GM21529 (cell line): ENCODE data around the gene PTPRF.
"Not testable (repeated sequence)": the region's sequence is repeated elsewhere in the genome, so short reads cannot be mapped to it uniquely, and the experiment has no call there.

ENCODE experiments used
- ATAC-seq: cut with Tn5 transposase; IDR thresholded peaks from one replicate; pipeline ENCODE4 v1.9.1; 2021; ENCODE audit not compliant: unreplicated experiment

The PTPRF gene

DNA sequence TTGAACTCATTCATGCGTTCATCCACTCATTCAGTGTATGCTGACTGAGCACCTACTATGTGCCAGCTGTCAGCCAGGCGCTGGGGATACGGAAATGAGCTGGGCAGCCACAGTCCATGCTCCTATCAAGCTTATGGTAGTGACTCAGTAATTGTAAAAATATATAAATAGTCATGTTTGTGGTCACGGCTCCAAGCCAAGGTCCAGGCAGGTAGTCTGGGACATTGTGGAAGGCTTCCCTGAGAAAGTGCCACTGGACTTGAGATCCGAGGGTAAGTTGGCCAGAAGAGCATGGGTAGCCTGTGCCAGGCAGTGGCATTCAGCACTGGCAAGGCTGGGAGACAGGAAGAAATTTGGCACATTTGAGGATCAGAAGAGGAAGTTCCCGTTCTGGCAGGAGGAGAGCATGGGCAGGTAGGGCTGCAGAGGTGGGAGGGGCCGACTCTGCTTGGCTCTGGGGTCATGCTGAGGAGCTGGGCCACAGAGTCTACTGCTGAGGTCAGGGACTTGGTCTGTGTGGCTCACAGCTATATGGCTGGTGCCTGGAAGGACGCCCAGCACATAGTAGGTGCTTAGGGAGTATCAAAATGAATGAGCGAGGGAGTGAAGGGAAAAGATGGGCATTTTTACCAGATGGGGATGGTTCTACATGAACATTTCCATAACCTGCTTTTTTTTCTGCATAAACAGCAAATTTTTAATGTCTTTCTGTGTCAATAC is 6.9 kb downstream of the PTPRF start:
- no peak for ATAC-seq

DNA sequence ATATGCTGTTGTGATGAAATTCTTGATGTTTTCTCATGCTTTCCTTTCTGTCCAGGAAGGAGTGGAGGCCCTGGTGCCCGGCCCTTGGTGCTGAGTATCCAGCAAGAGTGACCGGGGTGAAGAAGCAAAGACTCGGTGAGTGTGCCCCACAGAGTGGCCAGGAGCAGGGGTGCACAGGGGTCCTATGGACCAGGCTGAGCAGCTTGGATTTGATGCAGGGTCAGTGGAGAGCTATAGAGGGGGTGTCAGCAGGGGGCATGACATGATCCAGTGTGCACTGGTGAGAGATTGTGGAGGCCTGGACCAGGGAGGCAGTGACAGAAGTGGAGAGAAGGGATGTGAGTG is 7.4 kb downstream of the PTPRF start:
- no peak for ATAC-seq

DNA sequence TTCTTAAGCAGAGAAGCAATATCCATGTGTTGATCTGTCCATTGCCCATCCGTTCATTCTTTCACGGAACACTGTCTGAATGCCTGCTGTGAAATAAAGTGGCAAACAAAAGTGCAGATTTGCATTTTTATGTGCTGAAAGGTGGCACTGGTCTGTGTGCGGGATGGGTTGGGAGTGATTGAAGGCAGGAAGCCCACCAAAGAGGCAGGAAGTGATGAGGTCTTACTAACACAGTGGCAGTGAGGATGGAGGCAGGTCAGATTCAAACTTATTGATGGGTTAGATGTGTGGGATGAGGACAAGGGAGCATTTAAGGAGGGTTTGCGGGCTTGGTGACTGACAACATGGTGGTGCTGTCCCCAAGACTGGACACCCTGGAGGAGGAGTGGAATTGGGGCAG is 8.3 kb downstream of the PTPRF start:
- ATAC-seq = no peak

DNA sequence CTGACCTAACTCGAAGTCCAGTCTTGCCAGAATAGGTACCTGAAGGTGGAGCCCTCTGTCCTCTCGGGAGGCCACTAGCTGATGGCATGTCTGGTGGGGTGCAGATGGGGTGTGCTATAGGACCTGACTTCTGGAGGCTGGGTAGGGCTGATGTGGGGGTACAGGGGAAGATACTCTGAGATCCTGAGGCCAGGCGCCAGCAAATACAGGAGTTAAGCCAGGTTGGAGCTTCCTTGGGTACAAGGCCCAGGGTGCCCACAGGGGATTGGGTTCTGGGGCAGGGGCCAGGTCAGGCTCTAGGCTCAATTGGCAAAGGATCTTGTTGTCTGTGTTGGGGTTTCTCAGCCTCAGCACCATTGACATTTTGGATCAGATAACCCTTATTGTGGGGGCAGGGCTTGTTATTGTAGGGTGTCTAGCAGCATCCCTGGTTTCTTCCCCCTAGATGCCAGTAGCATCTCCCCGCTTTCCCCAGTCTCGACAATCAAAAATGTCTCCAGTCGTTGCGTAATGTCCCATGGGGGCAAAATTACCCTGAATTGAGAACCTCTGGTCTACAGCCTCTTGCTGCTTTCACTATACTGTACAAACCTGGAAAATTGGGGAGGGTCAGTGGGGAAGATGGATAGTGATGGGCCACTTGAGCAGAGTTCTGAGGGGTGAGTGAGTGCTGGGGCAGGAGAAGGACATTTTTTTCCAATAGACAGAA is 9.2 kb downstream of the PTPRF start:
- ATAC-seq = no peak

DNA sequence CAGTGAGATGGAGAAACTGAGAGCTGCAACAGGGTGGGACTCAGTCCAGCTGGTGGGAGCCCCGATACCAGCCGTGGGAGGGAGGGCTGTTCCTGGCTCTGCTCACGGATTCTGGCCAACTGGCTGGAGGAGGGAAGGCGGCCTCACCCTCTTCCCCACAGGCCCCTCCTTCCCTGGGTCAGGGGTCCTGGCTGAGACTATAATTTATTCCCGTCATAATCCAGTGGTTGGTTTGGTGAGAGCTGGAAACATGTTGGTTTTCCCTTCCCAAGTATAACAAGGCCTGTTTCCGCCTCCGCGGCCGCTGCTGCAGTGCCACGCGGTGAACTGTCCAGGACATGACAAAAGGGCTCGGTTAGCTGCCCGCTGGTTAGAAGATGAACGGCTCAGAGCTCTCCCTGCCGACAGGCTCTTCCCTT is 10.0 kb downstream of the PTPRF start:
- ATAC-seq = no peak

DNA sequence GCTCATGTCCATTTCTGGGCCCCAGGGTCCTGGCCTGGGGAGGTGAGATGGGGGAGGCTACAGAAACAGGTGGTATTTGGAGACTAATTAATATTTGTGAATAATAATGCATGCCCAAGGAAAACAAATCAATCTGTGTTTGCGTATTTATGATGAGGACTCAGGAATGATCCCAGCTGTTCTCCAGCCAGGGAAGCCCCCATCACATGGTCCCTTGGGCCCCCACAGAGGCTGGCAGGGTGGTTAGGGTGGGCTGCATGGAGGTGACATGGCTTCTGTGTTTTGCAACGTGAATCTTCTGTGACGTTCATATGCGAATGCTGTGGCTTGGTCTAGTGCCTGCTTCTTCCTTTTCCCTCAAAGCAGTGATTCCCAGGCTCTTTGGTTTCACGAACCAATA is 10.5 kb downstream of the PTPRF start:
- ATAC-seq = no peak

DNA sequence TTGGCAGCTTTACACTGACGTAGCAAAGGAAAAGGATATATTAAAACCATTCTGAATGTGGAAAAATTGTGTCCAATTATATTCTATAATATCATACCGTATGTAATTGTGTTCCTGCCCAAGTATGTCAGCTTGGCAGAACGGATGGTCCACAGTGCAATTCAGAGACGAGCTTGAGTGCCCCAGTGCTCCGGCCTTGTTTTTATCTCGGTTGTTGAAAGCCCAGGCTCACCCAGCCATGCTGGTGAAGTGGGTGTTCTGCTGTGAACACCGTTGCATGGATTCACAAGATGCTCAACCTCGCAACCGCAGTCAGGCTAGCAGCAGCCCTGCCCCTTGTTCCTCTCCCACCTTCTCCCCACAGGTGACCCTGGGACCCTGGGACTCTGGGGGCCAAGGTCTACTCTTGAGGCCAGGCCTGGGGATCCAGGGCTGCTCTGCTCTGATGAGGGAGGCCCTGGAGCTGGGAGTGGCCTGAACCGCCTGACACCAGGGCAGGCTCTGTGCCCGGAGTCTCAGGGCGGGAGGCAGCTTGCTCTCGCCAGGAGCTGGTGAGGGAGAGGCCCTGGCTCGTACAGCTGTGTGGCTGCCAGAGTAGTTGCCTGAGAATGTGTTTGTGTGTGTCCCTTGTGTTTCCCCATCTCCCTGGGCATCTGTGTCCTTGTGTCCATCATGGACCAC is 11.2 kb downstream of the PTPRF start:
- no peak for ATAC-seq

DNA sequence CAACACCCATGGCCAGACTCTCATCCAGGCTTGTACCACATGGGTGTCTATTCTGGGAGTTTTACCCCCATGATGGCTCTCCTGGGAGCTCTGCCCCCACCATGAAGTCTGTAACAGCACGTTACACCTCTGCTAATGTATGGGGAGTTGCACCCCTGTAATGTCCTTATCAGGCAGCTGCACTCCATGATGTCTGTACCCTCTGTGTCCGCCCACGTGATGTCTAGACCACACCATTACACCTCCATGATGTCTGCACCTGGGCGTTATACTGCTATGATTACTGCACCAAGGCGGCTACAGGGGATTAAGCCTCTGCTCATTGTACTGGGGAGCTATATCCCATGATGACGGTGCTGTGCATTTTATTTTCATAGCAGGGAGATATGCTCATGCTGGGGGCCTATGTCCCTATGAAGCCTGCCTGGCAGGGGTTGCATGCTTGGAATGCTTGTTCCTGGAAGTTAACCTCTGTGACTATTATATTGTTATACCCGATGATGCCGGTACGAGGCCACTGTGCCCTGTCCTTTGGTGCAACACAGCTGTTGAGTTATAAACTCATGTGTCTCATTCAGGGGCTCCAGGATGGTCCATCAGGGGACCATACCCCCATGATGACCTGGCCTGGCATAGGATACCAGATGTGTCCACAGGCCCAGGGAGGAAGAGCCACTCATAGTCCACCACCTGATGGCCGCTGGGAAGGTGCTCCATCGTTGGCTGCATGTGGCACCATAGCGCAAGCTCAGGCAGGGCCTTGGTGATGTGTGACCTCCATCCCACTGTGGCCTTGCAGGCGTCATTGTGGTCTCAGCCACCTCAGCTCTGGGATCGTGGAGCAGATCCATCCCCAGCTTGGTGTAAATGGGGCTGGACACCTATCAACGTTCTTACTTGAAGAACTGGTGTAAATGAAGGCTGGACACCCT is 12.1 kb downstream of the PTPRF start:
- no peak for ATAC-seq

DNA sequence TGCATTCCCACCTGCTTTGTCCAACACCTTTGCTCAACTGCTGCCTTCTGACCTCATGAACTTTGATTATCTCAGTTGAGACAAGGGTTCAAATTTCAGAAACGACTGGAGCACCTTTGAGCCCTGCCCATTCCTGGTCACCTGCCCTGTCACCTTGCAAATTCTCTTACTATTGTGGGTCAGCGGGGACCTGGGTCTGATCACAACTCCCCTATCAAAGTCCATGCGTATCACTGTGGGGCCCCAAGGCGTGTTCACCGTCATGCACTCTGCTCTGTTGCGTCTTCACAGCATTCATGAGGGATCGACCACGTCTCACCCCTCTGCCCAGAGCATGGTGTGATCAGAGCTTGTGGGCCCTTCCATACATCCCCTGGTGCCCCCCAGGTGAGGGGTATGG is 12.9 kb downstream of the PTPRF start:
- ATAC-seq = no peak

DNA sequence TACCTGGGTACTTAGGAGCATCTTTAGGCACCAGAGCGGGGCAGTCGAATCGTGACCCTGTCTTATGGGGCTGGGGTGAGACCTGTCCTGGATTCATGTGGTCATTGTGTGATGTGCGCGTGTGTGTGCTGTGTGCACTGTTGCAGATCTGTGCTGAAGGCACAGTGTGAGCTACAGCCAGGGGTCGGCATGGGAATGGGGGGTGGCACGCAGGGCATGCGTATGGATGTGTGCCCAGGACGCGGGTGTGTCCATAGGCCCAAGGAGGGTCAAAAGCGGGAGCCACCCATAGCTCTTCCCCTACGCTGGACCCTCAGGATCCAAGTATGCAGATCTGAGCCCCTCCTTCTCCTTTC is 14.6 kb downstream of the PTPRF start:
- no peak for ATAC-seq

DNA sequence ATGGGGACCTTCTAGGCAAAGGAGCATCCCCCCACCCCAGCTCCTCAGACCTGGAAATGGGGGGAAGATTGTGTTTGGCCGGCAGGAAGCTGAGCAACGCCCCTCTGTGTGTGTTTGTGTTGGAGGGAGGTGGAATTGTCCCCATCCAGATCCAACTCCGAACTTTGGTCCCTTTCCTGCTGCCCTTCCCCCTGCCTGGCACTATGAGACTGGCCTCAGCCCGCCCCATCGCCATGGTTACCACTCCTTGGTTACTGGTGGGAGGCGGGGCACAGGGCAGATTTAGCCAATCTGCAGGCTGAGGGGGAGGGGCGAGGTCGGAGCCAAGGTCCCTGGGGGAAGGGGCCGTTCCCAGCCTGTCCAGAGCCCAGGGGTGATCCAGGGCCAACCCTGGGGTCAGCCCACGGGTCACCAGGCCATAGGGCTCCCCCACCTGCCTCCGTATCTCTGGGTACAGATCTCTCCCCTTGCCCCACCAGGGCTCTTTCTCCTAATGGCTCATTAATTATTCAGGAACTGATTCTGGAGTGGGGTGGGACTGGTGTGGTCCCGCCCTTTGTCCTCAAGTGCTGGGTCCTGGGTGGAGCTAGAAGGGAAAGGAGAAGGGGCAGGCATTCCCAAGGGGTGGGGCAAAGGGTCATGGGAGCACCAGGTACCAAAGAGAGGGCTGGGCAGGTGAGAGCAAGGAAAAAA is 15.2 kb downstream of the PTPRF start:
- ATAC-seq = no peak

DNA sequence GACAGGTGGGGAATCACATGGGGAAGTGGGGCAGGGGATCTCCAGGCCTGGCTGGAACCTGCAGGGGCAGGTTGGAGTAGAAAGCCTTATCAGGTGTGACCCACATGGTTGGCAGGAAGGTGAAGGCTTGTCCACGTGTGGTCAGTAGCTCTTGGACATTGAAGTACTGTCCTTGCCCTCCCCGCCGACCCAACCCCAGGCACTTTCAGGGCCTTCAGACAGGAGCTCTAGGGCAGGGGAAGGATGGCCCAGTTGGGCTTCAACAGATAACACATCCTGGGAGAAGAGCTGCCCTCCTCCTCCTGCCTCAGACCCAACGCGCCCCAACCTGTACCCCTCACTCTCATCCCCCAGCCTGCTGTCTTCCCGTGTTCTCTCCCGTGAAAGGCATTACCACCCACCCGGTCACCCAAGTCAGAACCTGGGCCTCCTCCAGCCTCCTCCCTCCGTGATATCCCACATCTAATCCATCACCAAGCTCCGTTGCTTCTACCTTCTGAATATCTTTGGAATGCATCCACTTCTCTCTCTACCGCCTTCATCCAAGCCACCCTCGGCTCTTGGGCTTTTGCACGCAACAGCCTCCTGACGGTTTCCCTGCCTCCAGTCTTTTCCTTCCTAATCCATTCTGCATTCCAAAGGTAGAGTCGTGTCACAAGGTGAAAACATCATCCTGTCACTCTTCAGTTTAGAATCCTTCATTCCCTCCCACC is 15.9 kb downstream of the PTPRF start:
- ATAC-seq = no peak

DNA sequence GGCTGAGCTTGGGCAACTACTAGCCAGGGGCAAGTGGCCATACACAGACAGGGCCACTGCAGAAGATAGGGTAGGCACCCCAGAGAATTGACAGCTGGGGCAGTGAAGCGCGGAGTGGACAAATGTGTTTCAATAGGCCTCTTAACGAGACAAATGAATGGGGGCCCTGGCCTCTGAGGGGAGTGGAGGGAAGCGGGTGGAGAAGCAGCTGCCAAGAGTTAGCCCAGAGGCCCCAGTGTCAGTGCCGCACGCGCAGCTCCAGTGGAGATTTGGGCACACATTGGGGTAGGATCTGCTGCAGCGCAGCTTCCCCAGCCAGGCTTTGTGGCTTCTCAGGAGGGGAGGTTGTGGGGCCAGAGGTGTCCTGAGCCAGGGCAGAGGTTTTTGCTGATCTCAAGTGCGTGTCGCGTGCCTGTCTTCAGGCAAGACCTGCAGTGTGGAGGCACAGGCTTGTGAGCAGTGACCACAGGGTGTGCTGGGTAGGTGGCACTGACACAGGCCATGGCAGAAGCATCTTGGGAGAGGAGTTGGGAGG is 16.9 kb downstream of the PTPRF start:
- ATAC-seq = no peak

DNA sequence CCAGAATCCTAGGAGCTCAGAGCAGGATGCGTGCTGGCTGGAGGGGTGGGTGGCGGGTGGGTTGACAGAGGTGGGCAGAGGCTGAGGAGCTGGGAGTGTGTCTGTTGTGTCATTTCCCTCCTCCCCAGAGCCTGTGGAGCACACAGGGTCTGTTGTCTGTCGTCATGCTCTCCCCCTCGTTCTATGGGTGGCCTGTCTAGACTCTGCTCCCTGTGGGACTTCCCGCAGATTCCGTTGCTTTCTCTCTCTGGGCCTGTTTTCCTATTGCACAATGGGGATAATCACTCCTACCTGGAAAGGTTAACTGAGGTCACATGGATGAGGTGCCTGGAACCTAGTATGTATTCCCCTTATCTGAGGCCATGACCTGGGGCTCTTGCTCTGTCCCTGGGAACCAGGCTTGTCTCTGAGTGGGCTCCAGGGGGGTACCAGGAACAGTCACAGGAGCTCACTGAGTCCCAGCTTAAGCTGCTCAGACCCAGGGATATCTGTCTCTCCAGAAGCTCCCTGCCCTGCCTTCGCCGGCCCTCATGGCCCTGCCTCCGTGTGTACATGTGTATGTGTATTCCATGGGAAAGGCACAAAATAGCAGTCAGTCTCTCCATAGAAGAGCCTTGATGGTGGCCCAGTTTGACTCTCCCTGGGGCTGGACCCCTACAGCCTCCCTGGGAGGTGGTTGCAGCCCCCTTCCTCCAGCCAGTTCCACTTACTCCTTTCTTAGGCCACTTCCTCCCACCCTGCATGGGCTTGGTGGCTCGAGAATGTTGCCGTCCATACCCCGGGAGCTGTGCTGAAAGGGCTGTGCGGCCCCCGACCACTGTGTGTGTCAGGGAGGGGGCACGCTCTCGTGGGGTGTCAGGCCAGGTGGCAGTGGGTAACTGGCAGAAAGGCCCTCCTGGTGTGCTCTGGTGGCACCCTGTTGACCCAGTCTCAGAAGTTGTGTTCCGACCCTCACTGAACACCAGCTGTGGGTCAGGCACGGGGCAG is 17.9 kb downstream of the PTPRF start:
- no peak for ATAC-seq

DNA sequence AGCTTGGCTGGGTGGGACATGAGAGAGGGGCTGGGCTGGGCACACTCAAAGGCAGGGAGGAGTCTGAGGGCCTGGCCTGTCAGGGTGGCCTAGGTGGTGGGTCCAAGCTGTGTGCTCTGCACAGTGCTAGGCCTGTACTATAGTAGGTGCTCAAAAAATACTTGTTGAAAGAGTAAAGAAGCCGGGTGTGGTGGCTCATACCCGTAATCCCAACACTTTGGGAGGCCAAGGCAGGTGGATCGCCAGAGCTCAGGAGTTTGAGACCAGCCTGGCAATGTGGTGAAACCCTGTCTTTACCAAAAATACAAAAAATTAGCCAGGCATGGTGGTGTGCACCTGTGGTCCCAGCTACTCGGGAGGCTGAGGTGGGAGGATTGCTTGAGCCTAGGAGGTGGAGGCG is 18.7 kb downstream of the PTPRF start:
- ATAC-seq = not testable (repeated sequence)

DNA sequence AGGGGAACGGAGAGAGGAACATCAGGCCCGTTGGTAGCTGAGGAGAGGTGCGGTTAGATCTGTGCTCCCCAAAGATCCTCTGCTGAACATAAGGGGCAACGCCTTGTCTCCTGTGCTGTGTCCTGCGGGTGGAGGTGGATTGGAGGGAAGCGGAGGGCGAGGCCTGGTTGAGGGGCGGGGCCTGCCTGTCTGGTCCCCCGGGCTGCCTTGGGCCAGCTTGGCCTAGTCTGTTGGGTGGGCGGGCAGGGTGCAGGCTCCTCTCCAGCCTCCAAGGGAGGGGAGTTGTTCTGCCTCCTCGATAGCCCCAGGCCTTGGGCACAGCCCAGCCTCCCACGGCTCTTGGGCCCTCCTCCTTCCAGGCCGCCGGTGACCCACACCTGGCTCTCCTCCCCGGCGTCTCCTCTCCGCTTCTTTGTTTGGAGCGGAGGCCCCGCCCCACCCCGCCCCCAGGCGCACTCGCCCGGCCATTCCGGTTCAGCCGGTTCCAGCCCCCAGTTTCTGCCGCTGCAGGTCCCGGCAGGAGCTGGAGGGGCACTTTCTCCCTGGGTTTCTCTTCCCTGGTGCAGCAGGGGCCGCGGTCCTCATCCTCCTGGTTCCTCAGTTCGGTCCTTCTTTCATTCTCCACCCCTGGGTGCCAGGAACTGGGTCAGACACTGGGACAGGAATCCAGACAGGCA is 19.4 kb downstream of the PTPRF start:
- ATAC-seq = no peak

DNA sequence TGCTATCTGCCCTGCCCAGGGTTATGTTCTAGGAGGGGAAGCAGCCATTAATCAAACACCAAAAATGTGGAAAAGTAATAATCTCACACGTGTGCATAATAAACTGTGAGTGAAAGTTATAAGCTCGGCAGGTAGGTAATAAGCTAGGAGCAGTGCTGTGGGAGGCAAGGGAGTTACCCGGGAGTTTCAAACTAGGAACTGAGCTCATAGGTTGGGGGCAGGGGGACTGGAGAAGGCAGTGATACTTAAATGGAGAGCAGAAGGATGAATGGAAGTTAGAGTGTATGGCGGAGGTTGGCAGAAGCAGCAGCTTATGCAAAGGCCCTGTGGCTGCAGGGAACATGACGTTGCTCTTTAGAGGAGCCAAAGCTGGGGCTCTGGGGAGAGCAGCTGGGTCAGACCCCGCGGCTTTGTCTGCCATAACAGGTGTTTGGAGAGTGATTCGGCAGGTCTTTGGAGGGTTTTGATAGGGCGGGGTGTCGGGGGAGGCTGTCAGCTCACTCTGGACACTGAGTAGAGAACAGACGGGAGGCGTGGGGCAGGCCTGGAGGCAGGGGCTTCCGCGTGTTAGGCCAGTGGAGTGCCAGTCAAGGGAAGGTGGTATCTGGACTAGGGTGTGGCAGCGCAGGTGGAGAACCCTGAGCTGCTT is 20.0 kb downstream of the PTPRF start:
- no peak for ATAC-seq
